HG03280 (cell line): Measurements from ENCODE around the gene FOXO6.
A peak's percentile ranks its signal among the peaks of the same experiment; 100 is the strongest.

Experiments used
- ATAC-seq: cut with Tn5 transposase; IDR thresholded peaks from one replicate; pipeline ENCODE4 v1.9.1; 2021; ENCODE audit warnings: mild to moderate bottlenecking, moderate library complexity; ENCODE audit not compliant: unreplicated experiment

Gene FOXO6

DNA sequence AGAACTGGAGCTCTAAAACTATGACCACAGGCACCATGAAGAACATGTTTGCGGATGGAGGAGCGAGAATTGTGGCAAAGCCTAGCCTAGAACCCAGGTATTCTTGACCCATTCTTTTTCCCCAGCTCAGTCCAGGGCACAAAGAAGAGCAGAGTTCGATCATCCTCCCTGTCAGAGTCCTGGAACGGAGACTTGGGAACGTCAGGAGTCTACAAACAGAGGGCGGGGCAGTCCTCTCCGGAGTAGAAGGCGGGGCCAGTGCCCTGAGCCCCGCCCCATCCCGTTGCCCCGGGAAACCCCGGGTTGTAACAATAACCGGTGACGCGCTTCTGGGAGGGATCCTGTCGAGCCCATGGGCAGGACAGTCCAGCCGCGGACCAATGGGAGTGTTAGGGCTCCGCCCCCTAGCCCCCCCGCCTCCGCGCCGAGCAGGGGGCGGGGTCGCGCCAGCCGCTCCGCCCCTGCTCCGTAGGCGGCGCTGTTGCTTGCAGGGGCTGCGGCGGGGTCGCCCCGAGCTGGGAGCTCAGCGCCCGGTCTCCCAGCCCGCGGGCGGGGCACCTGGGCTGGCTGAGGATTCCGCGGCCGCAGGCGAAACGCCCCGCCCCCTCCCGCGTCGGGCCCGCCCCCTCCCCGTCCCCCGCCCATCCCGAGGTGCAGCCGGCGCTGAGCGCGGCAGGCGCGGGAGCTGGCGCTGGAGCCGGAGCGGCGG, at the start of gene FOXO6:
Gene FOXO6 (plus strand): TSS at position 649 of the 709 bp plus-strand sequence.
- peak; percentile 88 for ATAC-seq

GRCh38 chr1:41312991-41313645, 48.1 kb upstream of the FOXO6 start:
- no peak for ATAC-seq

DNA sequence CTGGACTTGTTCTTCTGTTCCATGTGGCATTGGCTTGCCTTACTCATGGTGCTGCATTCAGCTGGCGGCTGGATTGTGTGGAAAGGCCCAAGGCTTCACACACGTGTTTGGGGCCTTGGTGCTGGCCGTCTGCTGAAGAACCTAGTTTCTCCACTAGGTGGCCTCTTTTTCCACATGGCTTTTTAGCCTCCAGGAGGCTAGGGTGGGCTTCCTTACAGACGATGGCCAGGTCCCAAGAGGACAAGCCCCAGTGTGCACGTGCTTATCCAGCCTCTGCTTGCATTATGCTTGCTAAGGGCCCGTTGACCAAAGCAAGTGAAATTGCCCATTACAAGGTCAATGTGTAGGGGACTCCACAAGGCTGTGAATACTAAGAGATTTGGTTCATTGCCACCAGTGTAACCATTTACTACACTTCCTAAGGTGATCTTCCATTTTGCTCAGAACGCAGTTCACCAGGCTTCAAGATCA, 47.5 kb upstream of the FOXO6 start:
- no peak for ATAC-seq

GRCh38 chr1:41314376-41315145, 46.7 kb upstream of the FOXO6 start:
- no peak for ATAC-seq

DNA sequence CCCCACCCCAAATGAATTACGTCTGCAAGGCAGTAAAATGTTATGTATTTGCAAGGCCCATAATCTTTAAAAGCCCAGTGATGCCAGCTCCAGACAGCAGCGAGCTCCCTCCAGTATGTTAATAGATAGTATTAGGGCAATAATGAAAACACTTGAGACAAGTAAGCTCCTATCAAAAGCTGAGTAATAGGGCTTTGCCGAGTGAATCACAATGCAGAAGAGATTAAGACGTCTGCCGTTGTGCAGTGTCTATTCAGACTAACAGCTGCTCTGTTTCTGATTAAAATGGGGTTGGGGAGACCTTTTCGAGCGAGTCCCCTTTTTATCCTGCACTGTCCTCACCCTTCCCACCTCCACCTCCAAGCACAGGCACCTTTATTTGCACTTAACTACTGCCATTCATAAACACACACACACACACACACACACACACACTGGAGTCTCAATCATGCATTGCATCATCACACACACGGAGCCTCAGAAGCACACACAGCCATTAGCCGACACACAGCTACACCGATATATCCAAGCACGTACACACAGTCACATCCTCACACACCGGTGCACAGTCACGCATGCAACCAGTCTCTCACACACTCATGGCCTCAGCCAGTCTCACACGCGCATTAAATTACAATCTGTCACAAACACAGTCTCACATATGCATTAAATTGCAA, 46.0 kb upstream of the FOXO6 start:
- no peak for ATAC-seq

DNA sequence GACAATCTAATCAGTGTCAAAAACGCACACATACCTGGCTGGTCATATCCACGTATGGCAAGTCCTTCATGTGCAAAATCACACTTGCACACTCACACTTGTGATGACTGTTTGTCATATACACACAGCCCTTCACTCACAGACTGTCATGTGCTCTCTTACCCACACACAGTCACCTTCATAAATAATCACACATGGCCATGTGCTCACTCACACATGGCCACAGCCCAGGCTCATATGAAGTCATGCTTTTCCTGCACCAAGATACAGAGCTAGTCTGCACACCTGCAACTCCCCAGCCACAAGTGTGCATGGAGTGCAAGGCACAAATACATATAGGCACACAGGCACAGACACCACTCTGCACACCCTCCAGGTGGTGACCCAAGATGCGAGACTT, 45.4 kb upstream of the FOXO6 start:
- no peak for ATAC-seq

- ATAC-seq = no peak
Observed at GRCh38 chr1:41317361-41317760, 43.9 kb upstream of the FOXO6 start.

DNA sequence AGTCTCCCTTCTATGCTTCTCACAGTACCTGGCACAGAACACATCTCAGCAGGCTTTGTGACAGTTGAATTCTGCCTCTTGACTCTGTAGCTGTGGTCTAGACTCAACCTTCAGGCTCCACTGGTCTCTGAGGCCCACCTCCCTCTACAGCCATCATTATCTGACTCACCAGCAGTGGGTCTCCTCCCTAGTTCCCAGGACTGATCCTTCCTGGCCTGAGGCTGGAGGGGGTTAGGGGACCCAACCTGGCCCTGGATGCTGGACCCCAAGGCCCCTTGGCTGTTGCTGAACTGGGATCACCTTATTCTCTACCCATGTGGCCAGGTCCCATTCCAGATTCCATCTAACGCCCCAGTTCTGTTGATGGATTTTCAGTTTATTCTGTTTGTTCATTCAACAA, 43.1 kb upstream of the FOXO6 start:
- no peak for ATAC-seq

DNA sequence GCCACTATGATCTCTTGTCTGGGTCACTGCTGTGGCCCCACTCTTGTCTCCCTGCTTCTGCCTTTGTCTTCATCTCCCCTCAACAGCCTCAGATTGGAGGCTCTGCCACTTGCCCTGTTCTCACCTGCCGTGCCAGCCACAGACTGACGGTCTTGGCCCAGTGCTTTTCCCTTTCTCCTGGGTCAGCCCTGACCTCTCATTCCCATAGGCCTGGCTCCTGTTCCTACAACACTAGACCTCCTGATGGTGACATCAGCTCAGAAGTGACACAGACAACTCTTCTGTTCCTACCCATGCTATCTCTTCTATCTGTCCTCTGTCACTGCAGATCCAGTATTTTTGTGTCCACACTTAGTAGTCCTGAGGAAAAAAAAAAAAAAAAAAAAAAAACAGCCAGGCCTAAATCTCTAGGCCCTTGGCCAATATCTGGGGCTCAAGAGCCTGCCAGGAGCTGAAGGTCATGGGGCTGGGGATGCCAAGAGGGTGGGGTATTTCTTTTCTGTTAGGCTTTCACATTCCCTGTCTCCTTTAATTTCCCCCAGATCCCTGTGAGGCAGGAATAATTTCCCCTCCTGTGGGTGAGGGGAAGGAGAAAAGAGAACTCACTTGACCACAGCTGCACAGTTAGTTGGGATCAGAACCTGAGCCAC, 42.0 kb upstream of the FOXO6 start:
- ATAC-seq = no peak

DNA sequence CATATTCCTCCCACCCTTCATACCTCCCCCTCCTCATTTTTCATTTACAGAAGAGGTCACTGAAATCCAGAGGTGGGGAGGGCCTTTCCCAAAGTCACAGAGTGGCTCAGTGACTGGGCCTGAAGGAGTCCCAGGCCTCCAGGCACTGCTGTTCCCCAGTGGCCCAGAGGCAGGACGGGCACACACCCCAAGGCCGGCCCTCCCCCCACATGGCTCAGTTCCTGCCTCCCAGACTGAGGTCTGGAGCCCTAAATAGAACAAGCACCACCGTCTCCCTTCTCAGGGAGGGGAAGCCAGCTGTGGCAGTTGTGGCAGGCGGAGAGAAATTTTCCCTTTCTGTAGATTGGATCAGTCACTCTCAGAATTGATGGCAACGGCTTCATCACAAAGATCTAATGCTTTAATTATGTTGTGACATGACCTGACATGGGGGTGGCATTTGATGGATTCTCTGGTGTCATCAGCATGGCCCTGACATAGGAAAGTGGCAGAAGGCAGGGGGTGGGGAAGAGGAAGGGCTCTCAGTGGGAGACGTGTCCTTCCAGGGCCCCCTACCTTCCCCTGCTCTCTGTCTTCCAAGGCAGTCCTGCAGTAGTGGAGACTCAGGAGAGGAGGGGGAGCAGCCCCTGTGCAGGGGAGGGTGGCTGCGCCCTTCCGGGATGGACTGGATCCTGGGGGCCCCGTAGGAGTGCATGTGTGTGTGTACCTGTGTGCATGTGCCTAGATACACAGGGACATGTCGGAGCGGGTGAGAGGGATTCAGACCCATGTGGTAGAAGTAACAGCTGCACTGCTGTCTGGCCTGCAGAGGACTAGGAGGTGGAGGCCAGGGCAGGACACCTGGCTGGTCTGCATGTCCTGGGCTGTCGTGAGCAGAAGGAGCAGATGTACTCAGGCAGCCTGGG, 41.2 kb upstream of the FOXO6 start:
- ATAC-seq = no peak

- ATAC-seq = no peak
Observed at GRCh38 chr1:41320895-41321676, 40.1 kb upstream of the FOXO6 start.

DNA sequence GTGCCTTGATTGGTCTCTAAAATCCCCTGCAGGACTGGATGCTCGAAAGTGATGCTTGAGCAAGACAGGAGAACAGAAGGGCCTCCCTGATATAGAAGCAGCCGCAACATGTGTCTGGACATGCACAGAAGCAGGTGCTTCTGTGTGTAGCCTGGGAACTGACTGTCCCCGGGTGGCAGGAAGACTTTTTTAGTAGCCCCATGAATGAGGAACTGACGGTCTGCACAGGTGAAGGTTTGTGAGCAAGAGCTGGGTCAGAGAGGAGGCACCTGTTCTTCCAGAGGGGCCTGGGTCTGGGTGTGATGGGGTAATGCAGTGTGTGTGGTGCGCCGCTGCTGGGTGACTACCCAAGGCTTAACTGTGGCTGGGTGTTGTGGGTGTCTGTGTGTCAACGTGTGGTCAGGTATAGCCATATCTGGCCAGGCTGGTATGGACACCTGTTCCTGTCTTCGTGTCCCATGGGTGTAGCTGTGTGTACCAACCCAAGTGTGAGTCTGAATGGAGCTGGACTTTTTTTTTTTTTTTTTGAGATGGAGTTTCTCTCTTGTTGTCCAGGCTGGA, 39.1 kb upstream of the FOXO6 start:
- ATAC-seq = no peak

DNA sequence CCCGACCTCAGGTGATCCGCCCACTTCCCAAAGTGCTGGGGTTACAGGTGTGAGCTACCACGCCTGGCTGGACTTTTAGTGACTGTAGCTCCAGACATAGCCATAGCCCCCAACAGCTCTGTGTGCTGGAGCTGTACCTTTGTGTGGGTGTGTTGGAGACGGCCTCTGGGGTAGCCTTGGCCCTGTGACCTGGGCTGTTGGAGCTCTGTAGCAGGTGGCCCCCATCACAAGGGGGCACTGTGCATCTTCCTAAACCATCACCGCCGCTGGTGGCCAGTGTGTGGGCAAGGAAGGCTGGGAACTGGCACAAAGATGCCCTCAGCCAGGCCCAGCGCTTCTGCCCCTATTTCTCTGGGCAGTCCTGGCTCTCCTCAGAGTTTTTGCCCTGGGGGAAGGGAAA, 38.4 kb upstream of the FOXO6 start:
- ATAC-seq = no peak

DNA sequence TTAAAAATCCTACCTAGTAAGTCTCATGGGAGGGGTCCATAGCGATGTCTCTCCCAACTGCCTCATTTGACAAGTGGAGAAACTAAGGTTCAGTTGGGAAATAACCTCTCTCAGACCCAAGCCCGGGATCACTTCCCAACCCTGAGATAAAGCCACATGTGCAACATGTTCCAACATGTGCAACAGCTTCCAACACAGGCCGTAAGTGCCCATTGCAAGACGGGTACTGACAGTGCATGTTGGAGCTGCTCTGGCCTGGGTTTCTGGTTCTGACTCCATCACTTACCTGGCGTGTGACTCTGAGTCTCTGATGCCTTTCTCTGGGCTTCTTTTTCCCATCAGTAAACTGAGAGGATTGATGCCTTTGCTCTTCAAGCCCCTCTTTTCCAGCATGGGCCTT, 38.0 kb upstream of the FOXO6 start:
- ATAC-seq = no peak

- ATAC-seq = no peak
Observed at GRCh38 chr1:41325801-41326200, 35.4 kb upstream of the FOXO6 start.

- ATAC-seq = no peak
Observed at GRCh38 chr1:41327383-41327999, 33.7 kb upstream of the FOXO6 start.

GRCh38 chr1:41328001-41328615, 33.1 kb upstream of the FOXO6 start:
- no peak for ATAC-seq
